HG02571 (cell line): ENCODE data around the gene MICALL2.

Source experiments
- ATAC-seq: cut with Tn5 transposase; IDR thresholded peaks from one replicate; pipeline ENCODE4 v1.9.1; 2021; ENCODE audit warnings: mild to moderate bottlenecking, moderate library complexity; ENCODE audit not compliant: unreplicated experiment

Gene MICALL2

DNA sequence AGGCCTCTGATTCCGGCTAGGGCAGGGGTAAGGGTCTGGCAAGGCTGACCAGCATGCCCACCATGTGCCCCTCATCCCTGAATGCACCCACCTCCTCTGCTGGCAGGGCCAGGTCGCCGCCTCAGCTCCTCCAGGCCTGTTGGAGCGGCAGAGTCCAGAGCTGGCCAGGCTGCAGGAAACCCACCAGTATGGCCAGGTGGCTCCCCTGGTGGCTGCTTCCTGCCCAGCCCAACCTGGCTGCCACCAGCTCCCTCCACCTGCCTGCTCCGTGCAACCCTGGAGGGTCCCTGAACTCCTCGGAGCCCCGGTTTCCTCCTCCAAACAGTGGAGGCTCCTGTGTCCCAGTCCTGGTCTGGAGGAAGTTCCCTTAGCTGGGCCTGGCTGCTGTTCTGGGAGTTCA is 39.6 kb downstream of the MICALL2 start:
- no peak for ATAC-seq

DNA sequence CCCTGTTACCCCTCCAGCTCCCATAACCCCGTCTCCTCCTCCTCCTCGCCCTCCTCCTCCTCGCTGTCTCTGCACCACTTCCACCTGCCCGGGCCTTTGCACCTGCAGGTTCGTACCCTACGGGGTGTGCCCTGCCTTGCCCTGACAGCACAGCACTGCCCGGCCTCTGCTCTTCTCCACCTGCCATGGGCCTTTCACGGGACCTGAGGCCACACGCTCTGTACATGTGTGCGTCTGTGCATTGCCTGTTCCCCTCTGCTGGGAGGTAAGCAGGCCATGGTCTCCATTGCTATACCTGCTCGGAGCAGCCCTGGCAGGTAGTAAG is 40.0 kb downstream of the MICALL2 start:
- ATAC-seq, result no peak

DNA sequence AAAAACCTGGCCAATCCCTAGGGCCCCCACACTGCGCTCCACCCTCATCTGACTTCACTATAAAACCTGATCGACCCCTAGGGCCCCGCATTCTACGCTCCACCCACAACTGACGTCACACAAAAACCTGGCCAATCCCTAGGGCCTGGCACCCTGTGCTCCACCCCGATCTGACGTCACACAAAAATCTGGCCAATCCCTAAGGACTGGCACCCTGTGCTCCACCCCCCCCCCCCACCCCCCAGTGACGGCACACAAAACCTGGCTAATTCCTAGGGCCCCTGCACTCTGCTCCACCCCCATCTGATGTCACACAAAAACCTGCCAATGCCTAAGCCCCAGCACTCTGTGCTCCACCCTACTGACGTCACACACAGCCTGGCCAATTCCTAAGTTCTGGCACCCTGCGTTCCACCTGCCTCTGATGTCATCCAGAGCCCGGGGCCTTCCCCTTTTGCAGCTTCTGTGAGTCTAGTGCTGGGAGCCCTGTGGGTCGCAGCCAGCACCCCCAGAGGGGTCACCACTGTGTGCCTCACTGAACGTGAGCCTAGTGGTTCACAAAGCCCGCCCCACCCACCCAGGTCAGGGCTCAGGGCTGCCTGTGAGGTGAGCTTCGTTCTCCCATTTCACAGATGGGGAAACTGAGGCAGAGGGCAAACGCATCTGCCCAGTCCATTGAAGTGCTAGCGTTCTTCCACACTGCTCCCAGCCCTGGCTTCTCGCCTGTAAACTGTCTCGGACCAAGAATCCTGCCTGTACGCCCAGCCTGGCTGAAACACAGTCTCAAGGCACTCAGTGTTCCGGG is 40.6 kb downstream of the MICALL2 start:
- no peak for ATAC-seq

DNA sequence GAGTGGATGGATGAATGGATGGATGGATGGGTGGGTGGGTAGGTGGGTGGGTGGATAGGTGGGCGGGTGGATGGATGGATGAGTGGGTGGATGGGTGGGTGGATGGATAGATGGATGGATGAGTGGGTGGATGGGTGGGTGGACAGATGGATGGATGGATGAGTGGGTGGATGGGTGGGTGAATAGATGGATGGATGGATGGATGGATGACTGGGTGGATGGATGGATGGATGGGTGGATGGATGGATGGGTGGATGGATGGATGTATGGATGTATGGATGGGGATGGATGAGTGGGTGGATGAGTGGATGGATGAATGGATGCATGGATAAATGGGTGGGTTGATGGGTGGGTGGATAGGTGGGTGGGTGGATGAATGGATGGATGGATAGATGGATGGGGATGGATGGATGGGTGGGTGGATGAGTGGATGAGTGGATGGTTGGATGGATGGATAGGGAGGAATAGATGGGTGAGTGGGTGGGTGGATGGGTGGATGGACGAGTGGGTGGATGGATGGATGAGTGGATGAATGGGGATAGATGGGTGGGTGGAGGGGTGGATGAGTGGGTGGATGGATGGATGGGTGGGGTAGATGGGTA is 43.8 kb downstream of the MICALL2 start:
- no peak for ATAC-seq

DNA sequence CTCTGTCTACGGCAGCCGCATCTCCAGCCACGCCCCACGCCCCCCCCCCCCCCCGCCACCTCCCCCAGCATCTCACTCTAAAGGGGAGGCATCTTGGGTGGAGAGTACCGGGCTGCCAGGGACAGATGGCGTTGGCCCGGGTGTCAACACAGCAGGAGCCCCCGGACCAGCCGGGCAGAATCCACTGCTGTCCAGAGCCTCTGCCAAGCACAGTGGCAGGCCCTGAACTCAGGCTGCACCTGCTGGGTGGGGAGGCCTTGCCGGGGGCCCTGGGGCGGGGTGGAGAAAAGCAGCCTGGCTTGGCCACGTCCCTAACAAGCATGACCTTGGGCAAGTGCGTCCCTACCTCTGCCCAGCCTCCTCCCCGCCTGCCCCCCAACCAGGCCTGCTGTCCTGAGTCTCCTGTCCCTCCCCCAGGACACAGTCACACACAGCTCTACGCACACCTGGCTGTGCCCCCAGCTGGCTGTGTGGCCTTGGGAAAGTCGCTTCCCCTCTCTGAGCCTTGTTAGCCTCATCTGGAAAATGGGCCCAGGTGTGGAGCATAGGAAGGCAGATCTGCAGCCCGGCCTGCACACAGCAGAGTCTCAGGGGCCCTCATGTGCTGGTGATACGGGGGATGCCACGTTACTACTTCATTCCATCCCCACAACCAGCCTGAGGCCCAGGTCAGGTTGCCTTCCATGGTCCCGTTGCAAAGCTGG is 45.2 kb downstream of the MICALL2 start:
- no peak for ATAC-seq

DNA sequence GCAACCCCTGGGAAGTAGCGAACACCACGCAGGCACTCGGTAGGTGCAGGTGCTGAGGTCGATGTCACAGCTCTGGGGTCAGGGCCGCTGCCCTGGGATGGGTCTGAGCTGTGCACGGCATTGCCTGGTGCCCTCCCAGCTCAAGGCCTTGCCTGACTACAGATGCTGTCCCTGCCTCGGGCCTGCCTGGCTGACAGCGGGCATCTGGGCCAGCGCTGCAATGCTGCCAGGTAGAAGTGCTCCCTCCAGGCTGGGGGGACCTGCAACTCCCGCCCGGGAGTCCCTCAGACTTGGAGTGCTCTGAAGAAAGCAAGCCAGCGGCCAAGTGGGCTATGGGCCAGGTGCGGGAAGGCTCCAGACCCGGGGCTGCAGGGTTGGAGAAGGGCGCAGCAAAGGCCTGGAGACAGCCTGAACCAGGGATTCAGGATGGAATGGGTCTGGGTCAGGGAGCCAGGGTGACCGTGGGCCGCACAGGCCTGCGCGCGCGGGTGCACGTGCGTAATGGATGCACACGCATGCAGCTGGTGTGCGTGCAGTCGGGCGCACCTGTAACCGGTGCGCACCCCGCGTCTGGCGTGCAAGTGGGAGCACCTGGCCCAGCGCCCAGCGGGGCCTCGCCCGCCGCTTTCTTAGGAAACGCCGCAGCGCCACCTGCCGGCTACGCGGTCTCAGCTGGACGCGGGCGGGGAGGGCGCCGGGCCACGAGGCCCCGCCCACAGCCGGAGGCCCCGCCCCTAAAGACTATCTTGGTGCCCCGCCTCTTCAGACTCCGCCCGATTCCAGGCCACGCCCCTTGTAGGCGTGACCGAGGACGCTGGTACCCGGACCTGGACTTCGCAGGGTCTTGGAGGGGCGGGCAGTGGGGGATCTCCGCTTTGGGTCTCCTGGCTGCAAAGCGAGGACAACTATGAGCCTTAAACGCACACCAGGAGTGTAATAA is 46.7 kb downstream of the MICALL2 start:
- no peak for ATAC-seq

DNA sequence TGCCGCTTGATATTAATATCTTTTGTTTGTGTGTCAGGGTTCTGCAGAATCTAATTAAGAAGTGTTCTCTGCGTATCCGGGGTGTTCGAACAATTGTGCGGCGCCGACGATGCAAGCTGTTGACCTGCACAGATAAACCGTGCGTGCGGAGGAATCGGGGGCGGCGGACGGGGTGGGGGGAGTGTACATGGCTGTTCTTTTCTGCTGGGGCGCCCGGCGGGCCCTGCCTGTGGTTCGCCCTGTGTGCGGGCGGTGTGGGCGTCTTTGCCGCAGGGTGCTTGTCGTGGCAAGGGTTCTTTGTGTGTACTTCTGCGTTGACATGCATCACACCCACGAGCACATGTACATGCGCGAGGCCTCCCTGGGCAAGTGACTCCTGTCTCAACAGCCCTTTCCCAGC is 47.9 kb downstream of the MICALL2 start:
- no peak for ATAC-seq

DNA sequence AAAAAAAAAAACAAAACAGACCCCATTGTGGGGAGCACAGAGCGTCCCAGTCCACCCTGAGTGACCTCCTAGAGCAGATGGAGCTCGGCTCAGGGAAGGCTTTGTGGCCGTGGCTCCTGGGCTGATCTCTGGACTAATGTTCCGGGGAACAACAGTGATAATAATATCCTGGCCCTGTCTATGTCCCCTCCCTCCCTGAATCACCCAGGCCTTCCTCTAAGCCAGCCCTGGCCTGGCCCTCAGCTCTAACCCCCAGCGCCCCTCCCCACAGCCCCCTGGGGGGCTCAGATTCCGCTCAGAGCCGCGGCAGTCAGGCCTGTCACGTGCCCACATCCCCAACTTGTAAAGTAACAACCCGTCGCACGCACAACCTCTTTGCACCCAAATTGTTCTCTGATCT is 48.3 kb downstream of the MICALL2 start:
- no peak for ATAC-seq

DNA sequence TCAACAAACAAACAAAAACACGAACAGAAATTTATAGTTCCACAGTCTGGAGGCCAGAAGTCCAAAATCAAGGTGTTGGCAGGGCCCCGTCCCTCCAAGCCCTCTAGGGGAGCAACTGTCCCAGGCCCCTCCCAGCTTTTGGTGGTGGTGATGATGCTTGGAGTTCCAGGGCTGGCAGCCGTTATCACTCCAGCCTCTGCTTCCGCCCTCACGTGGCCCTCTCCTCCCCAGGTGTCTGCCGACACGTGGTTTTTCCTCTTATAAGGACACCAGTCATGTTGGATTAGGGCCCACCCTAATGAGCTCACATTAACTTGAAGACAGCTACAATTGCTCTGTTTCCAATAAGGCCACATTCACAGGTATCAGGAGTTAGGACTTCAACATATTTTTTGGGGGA is 49.7 kb downstream of the MICALL2 start:
- ATAC-seq, result no peak

DNA sequence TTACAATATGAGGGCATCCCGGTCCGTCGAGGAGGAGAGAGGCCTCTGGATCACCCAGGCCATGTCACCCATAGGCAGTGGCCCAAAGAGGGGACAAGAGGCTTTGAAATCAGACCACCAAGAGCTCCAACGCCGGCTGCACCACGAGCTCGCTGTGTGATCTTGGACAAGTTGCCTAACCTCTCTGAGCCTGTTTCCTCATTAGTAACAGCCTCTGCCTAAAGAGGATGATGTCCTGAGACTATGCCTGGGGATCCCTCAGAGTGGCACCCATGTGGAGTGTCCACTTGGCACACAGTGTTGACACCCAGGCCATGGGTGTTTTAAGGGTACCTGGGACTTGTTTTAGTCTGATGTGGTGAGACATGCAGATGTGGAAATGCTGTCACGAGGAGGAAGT is 50.8 kb downstream of the MICALL2 start:
- ATAC-seq, result no peak

DNA sequence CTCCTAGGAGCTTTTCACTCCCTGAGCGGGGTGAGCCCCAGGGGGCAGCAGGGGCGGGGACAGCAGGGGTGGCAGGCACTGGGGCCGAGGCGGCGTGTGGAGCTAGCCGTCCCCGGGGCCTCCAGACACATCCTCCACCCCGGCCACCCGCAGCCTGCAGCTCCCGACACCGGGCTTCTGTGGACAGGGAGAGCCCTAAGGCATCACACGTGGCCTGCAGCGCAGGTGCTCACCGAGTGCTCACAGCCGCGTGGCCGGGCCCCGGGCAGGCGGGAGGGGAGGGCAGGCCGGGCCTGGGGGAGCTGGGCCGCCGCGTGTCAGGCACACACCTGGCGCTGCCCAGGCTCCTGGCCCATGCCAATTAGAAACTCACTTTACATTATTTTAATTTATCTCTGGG is 51.4 kb downstream of the MICALL2 start:
- ATAC-seq, result no peak

DNA sequence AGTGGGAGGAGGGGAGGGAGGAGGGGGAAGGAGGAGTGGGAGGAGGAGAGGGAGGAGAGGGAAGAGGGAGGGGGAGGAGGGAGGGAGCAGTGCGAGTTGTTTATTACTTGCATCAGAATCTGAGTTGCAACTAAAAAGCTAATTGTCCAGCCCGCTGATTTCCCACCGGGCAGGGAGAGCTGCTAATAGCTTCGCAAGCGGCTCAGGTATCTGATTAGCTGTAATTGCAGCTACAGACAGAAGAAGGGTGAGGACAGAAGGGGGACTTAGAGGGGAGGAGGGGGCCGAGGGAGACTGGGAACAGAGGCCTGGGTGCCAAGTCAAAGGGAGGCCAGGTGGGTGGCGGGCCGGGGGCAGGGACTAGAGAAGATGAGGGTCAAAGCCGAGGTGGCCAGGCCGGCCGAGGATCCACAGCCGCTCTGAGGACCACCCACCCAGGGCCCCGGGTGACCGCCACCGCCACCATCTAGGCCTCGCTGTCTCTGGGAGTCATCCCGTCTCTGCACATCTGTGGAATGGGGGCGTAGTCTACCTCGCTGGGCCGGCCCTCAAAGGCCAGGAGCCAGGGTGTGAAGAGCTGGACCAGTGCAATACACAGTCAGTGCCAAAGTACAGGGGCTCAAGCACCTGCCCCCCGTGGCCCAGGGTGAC is 54.2 kb downstream of the MICALL2 start:
- ATAC-seq, result no peak

DNA sequence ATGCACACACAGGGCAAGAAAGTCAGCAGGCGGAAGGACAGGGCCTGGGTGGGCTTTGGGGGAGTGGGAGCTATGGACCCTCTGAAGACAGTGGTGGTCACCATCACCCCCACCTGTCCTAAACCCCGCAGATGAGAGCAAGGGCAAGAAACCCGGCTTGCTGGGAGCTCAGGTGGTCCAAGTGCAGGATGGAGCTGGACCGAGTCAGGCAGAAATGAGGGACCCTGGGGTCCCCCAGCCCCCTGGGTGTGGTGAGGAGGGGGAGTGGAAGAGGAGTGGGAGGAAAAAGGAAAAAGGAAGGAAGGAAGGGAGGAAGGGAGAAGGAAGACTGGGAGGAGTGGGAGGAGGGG is 54.8 kb downstream of the MICALL2 start:
- no peak for ATAC-seq

DNA sequence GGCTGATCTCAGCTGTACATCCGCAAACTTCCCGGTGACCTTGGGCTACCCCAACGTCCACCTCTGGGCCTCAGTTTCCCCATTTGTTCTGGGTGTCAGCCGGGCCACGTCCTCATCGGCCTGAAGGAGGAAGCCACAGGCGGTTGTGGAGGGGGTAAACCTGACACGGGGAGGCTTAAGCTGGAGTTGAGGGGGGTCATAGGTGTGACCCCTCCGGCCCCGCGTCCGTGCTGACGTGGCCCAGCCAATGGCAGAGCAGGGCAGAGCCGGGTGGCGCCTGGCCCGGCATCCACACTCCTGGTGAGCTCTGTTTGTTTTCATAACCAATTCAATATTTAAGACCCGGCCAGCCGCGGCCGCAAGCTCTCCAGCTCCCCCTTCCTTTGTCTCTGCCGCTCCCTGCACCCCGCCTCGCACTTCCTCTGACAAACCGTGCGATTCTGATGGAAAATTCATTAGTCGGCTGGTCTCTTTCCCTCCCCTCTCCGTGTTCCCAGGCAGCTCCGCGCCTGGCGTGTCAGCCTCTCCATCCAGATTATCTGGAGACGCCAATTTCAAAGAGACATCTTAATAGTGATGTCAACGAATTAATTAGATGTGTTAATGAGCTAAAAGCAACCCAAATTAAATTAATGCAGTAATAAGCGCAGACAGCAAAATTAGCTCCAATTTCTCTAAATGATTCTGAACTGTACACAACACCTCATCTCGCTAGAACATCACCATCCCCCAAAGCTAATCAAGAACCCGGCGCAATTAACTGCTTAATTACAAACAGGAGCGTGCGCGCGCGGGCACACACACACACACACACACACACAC is 55.4 kb downstream of the MICALL2 start:
- ATAC-seq, result no peak

DNA sequence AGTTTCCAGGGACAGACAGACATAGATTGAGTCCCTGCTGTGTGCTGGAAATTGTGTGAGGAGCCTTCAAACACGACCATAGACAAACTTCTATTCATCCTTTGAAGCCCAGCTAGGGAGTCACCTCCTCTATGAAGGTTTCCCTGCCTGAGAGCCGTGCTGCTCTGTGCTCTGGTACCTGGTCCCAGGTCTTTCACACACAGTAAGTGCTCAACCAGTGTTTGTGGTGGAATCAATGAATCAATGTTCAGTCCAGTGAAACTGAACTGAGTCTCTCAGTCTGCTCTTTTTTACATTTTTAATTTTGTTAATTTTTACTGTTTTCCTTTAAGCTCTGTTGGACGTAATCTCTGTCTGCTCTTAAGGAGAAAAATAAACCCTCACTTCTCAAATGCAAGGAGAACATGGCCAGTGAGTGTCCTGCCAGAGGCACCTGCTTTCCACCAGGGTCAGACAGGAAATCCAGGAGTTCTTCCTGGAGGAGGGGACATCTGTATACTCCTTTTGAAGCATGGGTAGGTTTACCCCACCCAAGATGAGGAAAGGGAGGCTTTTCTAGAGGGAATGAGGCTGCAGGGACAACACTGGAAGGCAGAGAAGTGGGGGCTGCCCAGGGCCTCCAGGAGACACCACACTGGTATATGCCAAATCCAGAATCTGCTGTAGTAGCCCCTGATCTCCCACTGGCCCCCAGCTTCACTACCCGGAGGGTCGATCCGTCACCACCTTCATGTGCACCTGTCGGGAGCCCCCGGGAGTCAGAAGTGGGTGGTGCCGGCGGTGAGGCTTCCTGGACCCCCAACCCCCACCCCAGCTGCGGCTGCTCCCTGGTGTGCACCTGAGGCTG is 56.3 kb downstream of the MICALL2 start:
- ATAC-seq, result no peak

DNA sequence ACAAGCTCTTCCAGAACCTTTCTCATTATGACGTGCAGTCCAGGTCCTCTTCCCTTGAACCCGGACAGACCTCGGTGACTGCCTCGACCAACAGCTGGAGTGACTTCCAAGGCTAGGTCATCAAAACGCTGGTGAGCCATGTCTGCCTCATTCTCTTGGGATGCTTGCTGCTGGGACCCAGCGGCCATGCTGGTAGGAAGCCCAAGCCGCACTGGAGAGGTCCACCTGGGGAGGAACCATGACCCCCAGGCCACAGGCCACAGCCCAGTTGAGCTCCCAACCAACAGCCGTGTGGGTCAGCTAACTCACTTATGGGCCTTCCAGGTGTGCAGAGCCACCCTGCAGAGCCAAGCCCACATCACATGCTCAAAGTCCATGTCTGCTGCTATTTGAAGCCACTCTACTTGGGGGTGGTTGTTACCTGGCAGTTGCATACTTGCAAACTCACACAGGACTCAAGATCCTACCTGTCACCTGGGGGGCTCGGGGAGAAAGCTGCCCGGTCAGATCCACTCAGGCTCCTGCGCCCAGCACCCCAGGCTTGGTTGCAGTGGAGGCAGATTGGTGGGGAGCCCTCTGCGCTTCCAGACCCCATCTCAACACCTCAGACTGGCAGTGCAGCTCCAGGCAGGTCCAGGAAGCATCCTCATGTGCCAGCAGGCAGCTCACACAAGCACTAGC is 57.0 kb downstream of the MICALL2 start:
- no peak for ATAC-seq

DNA sequence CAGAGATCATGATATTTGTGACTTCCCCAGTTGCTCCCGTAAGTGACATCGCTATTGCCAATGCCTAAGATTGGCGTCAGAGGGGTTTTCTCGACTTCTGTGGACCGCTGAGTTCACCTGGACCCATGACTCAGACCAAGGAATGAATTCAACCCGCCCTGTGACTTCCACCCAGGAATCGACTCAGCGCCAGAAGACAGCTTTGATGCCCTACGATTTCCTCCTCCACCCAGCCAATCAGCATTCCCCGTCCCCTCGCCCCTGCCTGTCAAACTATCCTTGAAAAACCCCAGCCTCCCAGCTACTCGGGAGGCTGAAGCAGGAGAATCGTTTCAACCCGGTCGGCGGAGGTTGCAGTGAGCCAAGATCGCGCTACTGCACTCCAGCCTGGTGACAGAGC is 58.3 kb downstream of the MICALL2 start:
- ATAC-seq, result no peak

DNA sequence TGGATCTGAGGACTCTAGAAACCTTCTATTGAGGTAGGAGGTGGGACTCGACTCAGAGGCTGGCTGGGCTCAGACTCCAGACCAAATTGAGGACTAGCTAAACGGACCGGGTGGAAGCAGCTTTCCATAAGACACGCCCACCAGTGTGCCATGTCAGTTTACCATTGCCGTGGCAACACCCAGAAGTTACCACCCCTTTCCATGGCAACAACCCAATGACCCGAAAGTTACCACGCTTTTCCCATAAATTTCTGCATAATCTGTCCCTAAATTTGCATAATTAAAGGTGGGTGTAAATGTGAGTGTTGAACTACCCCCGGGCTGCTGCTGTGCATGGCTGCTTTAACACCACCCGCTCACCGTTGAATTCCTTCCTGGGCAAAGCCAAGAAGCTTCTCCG is 58.9 kb downstream of the MICALL2 start:
- no peak for ATAC-seq
